ENCODE results near the gene LAMP5.

DNA sequence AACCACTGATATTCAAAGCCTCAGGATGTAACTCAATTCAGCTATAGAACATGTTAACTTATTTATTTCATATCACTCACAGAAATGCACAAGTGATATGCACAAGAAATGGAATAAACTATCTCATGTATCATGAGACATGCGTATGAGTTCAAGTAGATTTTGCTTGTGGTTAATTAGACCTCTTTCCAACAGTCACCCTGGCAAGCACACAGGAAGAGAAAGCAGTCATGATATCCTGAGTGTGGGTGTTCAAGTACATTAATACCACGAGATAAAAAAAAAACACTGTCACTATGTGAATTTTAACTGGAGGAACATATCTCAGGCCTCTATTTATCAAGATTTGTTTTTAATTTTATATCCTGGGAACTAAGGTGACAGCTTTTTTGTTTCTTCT is 64.2 kb downstream of the LAMP5 start:
- TF ChIP-seq, protein P1, sequence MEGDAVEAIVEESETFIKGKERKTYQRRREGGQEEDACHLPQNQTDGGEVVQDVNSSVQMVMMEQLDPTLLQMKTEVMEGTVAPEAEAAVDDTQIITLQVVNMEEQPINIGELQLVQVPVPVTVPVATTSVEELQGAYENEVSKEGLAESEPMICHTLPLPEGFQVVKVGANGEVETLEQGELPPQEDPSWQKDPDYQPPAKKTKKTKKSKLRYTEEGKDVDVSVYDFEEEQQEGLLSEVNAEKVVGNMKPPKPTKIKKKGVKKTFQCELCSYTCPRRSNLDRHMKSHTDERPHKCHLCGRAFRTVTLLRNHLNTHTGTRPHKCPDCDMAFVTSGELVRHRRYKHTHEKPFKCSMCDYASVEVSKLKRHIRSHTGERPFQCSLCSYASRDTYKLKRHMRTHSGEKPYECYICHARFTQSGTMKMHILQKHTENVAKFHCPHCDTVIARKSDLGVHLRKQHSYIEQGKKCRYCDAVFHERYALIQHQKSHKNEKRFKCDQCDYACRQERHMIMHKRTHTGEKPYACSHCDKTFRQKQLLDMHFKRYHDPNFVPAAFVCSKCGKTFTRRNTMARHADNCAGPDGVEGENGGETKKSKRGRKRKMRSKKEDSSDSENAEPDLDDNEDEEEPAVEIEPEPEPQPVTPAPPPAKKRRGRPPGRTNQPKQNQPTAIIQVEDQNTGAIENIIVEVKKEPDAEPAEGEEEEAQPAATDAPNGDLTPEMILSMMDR (IDR thresholded peaks at IDR 0.05; ENCODE audit: low read length) = no peak
- TF ChIP-seq EZH2 (IDR thresholded peaks at IDR 0.05; ENCODE audit: borderline replicate concordance, low read length) = no peak

Measured in OCI-LY1 (cell line).